ENCODE data around the gene CDK11B. TPM values are rescaled to one million over a fixed set of nuclear protein-coding genes. Genes with fewer than 3 reads are reported as not detected.

The CDK11B gene
- total RNA-seq, 1 donor from 2014 or later, result 34.1 TPM

GRCh38 chr1:1603671-1604373 lies 55.0 kb downstream of the CDK11B start:
- no peaks in the 10 kb centered on the region for H3K36me3 Mint-ChIP-seq (ENCODE audit: low read depth)
- peaks cover 33% of the 10 kb centered on the region for H3K27me3 Mint-ChIP-seq (ENCODE audit: low read depth)
- H3K4me3 Mint-ChIP-seq, result peak overlapping the region; percentile 51
- H3K4me1 Mint-ChIP-seq, result no peaks in the 10 kb centered on the region
- no peak overlapping the region for H3K27ac Mint-ChIP-seq (ENCODE audit: unreplicated experiment)
- no peak for TF ChIP-seq CTCF (conservative IDR thresholded peaks at IDR 0.05)
- no peak for DNase-seq (ENCODE audit: low read depth, low spot score)
- no peaks in the 10 kb centered on the region for H3K9me3 Mint-ChIP-seq

GRCh38 chr1:1602968-1603506 lies 55.8 kb downstream of the CDK11B start:
- no peak overlapping the region for H3K4me3 Mint-ChIP-seq
- H3K9me3 Mint-ChIP-seq, result no peaks in the 10 kb centered on the region
- H3K4me1 Mint-ChIP-seq, result no peaks in the 10 kb centered on the region
- no peak overlapping the region for H3K27ac Mint-ChIP-seq (ENCODE audit: unreplicated experiment)
- H3K27me3 Mint-ChIP-seq (ENCODE audit: low read depth), result peaks cover 39% of the 10 kb centered on the region
- DNase-seq (ENCODE audit: low read depth, low spot score), result no peak
- H3K36me3 Mint-ChIP-seq (ENCODE audit: low read depth), result no peaks in the 10 kb centered on the region
- TF ChIP-seq CTCF (conservative IDR thresholded peaks at IDR 0.05), result no peak

- TF ChIP-seq CTCF (conservative IDR thresholded peaks at IDR 0.05), result no peak
- DNase-seq (ENCODE audit: low read depth, low spot score), result no peak
- H3K4me3 Mint-ChIP-seq, result peak overlapping the region; percentile 54
- peaks cover 45% of the 10 kb centered on the region for H3K27me3 Mint-ChIP-seq (ENCODE audit: low read depth)
- no peaks in the 10 kb centered on the region for H3K4me1 Mint-ChIP-seq
- H3K36me3 Mint-ChIP-seq (ENCODE audit: low read depth), result no peaks in the 10 kb centered on the region
- H3K27ac Mint-ChIP-seq (ENCODE audit: unreplicated experiment), result no peak overlapping the region
- no peaks in the 10 kb centered on the region for H3K9me3 Mint-ChIP-seq
Observed at GRCh38 chr1:1602304-1602967, 56.4 kb downstream of the CDK11B start.

- H3K27ac Mint-ChIP-seq (ENCODE audit: unreplicated experiment), result no peak overlapping the region
- H3K4me1 Mint-ChIP-seq, result no peaks in the 10 kb centered on the region
- DNase-seq (ENCODE audit: low read depth, low spot score), result no peak
- no peaks in the 10 kb centered on the region for H3K36me3 Mint-ChIP-seq (ENCODE audit: low read depth)
- peaks cover 46% of the 10 kb centered on the region for H3K27me3 Mint-ChIP-seq (ENCODE audit: low read depth)
- TF ChIP-seq CTCF (conservative IDR thresholded peaks at IDR 0.05), result no peak
- no peaks in the 10 kb centered on the region for H3K9me3 Mint-ChIP-seq
- peak overlapping the region; percentile 54 for H3K4me3 Mint-ChIP-seq
Observed at GRCh38 chr1:1601564-1602303, 57.1 kb downstream of the CDK11B start.

- TF ChIP-seq CTCF (conservative IDR thresholded peaks at IDR 0.05), result no peak
- no peak overlapping the region for H3K27ac Mint-ChIP-seq (ENCODE audit: unreplicated experiment)
- no peak for DNase-seq (ENCODE audit: low read depth, low spot score)
- no peaks in the 10 kb centered on the region for H3K9me3 Mint-ChIP-seq
- H3K27me3 Mint-ChIP-seq (ENCODE audit: low read depth), result peaks cover 46% of the 10 kb centered on the region
- no peaks in the 10 kb centered on the region for H3K4me1 Mint-ChIP-seq
- H3K4me3 Mint-ChIP-seq, result peak overlapping the region; percentile 77
- no peaks in the 10 kb centered on the region for H3K36me3 Mint-ChIP-seq (ENCODE audit: low read depth)
Observed at GRCh38 chr1:1600861-1601563, 57.8 kb downstream of the CDK11B start.

Data from neural crest cell (in vitro differentiated cells).